ENCODE results near the gene CASZ1.

The CASZ1 gene

DNA sequence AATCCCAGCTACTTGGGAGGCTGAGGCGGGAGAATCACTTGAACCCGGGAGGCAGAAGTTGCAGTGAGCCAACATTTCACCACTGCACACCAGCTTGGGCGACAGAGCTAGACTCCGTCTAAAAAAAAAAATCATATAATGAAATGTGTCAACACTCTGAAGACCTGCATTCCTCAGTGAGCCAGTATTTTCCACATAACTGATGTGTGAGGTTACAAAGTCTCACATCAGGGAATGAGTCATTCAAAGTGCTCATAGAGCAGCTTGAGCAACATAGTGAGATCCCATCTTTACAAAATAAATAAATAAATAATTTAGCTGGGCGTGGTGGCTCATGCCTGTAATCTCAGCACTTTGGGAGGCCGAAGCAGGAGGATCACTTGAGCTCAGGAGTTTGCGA is 65.5 kb downstream of the CASZ1 start:
- FAIRE-seq, result peak; percentile 30
- DNase-seq (ENCODE audit: low spot score), result peak; percentile 75

DNA sequence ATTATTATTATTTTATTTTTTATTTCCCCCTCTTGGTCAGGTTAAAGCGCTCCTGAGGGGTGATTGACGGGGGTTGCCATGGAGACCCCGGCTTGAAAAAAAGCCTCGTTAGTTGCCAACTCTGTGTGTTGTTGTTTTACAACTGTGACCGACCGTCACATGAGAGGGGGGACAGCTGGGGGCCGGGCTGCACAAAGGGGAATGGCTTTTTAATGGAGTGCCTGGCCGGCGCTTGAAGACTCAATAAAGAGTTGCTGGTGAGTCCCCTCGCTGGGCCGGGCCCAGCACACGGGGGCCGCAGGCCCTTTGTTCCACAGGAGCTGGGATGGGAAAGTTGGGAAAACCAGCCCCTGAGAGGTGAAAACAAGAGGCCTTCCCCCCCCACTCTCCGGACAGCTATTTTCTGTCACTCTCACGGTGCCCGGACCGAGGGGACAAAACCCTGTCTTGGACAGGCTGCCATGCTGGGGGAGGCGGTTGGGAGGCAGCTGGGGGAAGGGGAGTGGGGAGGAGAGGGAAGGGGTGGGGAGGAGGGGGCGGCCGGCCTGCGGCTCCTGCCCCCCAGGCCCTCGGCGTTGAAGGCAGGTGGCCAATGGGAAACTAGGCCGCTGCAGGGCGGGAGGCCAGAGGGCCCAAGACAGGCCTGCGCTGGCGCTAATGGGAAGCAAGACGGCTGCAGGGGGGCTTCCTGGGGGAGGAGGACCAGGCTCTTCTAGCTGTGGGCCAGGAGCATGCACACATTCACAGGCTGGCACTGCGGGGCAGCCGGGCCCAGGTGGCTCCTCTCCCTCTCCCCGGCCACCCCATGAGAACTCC is 67.6 kb downstream of the CASZ1 start:
- no peak for FAIRE-seq
- no peak for DNase-seq (ENCODE audit: low spot score)

DNA sequence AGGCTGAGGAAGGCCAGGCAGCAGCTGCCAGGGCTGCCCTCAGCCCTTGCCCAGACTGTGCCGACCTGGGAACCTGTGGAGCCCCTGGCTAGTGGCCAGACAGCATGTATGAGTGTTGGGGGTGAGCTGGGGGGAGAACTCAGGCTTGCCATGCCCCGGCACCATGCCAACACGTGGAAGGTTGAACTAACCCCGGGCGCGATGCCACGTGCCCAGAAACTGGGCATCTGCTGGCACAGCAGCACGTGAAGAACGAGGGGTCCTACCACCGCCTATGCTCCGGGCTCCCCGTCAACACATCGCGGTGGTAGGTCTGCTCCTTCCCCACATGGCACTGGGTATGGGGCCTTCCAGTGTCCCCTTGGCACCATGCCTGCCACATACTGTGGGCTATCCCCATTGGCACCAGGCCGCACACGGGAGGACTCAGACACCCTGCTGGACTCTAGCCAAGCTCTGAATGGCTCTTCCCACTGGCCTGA is 68.7 kb downstream of the CASZ1 start:
- no peak for DNase-seq (ENCODE audit: low spot score)
- no peak for FAIRE-seq

DNA sequence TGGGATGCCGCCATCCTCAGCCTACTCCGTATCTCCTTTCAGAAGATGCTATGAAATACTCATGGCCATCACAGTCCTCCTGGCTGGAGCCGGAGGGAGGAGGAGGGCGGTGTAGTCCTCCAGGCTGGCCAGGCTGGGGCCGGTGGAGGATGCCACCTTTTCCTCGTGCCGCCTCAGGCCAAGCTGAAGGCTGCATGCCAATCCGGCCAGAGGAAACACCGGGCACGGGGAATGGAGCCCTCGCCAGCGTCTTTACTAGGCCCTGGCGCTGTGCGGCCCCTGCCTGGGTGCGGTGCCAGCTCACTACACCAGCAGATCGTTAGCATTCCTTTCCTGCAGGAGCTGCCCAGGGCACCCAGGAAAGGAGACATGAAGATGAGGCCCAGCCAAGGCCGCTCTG is 70.1 kb downstream of the CASZ1 start:
- DNase-seq (ENCODE audit: low spot score) (no peak), FAIRE-seq (no peak)

DNA sequence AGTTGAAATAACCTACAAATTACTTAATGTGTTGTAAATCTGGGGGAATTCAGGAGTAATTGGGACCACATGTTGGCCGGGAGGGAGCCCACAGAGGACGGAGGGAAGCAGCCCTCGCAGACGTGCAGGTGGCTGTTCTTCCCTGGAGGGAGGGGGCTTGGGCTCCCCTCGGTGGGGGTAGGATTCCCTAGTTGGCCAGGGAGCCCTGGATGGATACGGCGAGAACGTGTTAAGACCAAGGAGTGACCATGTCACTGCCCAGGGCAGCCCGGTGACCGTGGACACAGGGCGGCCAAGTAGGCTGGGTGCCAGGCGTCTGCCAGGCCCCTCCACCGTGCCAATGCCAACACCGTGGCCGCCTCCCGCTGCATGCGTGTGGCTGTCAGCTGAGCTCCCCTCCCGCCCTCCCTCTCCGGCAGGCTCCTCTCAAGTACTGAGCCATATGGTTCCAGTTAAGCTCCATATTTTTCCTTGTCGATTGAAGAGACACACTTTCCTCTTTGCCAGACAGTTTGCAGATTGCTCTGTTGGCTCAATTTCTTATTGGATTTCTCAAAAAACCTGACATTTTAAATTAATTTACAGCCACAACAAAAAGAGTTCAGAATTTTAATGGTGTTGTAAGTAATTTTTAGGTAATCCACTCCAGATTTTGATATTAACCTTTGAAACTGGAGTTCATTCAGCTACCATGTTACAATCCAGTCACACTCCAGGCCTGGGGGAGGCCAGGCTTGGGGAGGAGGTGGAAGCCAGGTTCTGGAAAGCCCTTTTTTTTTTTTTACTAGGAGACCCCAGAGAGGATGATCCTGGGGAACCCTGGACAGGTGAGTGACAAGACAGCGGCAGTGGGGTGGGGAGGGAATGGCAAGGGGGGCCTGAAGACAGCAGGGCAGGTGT is 71.2 kb downstream of the CASZ1 start:
- no peak for FAIRE-seq
- no peak for DNase-seq (ENCODE audit: low spot score)

DNA sequence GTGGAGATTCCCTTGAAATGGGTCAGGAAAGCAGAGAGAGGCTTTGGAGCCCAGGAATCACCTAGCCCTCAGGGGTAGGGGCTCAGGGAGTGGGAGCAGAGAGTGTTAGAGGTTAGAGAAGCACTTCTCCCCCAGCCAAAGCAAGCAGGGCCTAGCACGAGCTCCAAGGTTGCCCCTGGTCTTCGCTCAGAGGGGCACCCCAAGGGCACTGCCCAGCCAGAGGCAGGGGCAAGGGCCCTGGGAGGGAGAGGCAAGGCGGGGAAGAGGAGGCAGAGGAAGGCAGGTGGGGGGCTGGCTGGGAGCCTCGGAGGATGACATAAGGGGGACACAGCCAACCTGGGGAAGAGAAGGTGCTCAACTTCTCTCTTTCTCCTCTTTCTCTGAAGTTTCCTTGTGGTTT is 71.9 kb downstream of the CASZ1 start:
- DNase-seq (ENCODE audit: low spot score), result no peak
- no peak for FAIRE-seq

DNA sequence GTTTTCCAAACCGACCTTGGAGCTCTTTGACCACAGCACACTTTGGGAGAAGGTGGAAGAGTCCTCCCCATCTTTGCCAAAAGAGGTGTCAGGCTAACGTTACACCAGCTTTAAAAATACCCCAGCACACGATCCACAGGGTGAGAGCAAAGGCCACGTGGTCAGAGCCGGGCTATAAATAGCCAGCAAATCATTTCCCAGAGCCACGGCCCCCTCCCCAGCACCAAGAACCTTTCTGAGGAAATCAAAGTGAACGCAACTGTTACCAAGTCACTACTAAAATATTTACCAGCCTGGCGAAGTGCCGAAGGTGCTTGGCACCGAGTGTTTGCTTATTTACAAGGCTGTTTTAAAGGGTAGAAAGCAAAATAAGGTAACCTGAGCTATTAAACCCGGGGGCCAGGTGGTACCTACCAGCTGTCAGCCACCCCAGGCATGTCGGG is 72.4 kb downstream of the CASZ1 start:
- DNase-seq (ENCODE audit: low spot score), result peak; percentile 25
- FAIRE-seq, result no peak

DNA sequence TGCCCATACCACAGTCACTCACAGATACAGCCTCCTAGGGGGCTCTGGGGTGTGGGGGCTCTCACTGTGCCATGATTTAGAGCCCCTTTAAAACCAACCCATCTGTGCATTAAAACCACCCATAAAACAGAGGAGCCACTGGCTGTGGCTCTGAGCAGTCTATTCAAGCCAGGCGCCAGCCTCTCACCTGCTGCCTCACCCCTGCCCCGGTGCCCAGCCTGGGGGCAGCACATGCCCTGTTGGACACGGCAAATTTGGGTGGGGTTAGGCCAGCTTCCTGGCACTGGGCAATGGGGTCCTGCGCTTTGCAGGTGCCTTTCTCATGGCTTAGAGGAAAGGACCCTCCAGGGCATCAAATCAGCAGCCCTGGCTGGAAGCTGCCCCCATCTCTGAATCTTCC is 73.1 kb downstream of the CASZ1 start:
- no peak for FAIRE-seq
- no peak for DNase-seq (ENCODE audit: low spot score)

DNA sequence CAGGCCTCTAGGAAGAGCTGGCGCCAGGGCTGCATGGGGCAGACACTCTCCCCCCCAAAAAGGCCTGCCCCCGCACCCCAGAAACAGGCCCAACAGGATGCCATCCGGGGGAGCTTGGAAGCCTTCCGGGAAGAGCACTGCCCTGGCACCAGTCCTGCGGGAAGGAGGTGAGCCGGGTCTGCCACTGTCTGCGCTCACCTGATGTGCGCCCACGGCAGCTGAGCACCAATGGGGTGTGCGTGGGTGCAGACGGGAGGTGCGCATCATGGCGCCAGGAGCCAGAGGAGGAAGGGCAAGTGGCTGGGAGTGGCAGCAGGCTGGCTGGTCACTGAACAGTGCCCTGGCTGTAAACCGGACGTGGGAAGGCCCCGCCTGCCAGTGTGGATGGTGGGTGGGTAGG is 73.6 kb downstream of the CASZ1 start:
- no peak for DNase-seq (ENCODE audit: low spot score)
- no peak for FAIRE-seq

DNA sequence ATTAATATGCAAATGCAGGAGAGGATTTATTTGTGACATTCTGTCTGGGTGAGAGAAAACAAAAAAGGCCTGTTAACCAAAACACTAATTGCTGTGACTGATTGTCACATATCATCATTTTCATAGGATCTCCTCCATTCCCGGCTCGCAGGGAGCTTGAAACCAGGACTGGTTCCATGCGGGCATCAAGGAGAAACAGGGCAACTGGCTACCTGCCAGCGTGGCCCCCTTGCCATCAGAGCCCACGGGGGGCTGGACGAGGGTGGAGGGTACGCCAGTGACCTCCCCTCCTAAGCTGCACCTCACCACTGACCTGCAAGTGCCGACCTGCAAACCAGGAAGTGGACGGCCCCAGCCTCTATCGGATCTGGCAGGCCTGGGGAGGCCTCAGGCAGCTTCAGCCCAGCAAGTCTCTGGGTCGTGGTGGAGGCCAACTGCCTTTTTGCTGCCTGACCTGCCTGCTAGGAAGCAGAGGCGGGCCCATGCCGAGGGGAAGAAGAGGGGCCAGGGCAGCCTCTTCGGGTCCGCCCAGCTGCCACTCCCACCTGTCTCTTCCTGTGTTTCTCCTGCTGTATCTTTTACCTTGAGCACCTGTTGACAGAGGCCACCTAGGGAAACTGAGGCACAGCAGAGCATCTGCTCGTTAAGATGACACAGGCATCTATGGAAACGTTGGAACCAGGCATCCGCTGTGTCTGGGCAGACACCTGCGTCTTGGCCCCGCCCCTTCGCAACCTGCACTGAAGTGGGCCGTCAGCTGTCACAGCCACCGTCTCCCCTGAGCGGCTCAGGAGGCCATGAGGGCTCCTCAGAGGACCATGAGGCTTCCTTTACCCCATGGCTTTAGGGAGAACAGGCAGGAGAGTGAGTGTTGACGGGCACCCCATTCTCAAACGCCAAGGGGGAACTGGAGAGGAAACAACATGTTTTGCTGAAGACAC is 74.8 kb downstream of the CASZ1 start:
- FAIRE-seq (no peak), DNase-seq (ENCODE audit: low spot score) (no peak)

DNA sequence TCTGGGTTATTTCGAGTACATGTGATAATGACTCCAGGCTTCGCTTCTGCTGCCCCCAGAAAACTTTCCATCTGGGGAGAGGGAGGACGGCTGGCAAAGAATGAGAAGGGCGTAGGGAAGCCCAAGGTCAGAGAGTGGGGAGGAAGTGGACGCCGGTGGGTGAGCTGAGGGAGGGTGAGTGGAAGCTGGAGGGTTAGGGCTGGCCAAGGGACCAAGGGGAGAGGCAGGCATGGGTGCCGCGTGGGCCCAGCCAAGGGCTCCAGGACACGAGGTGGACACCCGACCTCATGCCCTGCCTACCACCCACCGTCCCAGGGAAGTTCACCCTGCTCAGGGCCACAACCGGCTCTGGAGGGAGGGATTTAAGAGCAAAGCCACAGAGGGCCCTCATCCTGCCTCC is 75.8 kb downstream of the CASZ1 start:
- FAIRE-seq, result no peak
- DNase-seq (ENCODE audit: low spot score), result no peak

DNA sequence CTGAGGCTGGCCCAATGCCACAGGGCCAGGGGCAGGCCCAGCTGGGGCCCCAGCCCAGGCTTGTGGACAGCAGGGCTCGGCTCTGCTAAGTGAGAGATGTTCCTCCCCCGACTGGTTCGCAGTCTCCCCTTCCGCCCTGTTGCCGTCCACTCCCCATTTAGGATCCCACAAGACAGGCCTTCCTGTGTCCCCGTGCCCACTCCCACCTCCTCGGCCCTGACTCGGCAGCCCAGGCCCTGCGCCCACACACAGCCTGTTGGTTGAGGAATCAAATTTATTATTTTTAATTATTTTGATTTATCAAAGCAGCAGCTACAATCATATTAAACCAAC is 78.4 kb downstream of the CASZ1 start:
- DNase-seq (ENCODE audit: low spot score), result no peak
- FAIRE-seq, result no peak

DNA sequence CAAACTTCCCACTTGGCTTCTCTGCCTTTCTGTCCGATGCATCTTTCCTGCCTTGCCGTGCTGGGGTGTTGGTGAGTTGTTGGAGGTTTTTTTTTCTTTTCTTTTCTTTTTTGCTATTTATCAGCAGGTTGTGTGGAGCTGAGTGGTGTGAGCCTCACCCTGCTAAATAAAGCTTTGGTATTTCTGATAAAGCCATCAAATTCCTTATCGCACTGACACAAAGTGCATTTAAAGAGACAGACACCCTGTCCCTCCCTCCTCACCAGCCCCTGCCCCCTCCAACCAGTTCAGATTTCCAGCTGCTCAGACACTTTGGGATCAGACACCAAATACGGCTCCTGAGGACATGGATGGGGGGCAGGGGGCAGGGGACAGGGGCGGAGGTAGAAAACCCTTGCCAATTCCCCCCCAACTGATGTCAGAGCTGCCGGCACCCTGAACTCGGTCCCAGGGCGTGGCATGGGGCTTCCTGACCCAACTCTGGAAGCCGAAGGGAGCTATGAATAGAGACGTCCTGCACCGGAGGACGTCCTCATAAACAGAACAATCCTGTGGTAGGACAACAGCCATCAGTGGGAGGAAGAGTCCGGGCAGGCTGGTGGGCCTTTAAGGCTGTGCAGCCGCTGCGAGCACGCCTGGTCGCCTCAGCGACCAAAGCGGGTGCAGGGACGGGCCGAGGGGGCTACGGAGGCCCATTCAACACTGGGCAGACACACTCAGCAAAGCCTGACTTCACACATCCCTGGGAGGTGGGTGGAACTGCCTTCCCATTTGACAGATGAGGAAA is 79.0 kb downstream of the CASZ1 start:
- FAIRE-seq, result no peak
- no peak for DNase-seq (ENCODE audit: low spot score)

DNA sequence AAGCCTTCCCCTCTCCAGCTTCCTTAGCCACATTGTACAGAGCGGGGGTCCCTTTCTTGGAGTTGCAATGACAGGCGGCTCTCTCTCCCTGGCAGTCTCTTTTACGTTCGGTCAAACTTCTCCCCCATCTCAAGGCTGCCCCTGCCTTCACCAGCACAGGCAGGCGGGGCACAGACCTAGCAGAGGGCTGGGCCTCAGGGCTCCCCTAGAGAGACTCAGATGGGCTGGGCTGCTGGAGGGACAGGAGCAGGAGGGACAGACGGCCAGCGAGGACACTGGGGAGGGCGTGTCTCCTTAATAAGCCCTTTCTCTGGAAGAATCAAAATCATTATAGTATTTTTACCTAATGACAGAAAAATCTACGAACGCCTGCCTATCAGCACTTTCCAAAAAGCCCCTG is 79.6 kb downstream of the CASZ1 start:
- DNase-seq (ENCODE audit: low spot score) (no peak), FAIRE-seq (no peak)

DNA sequence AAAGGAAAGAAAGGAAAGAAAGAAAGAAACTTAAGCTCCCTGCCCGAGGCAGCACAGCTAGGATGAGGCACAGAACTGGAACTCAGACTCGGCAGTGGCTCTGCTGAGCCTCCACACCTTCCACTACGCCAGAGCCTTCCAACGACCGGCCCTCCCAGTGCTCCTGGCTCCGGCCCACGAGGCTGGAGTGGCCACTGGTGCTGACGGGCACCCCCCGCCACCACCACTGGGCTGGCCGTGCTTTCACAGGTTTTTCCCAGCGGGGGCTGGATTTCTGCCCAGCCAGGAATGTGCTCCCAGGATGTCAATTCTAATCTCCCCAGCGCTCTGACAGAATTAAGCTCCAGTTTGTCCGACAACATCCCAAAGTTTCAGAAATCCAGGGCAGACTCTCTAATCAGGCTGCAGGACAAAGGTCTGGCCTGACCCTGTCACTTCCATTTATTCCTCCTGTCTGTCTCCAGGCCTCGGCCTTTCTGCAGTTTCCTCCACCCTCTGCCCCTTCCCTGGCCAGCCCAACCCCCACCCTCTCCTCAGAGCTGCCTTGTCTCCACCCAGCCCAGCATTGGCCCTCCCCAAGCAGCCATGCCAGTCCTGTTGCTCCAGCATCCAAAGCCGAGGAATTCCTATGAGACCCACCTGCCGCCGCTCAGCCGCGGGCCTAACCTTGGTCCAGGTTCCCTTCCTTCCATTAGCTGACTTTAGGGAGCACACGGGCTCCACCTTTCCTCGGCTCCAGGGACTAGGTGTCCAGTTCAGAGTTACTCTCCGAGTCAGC is 81.9 kb downstream of the CASZ1 start:
- FAIRE-seq (no peak), DNase-seq (ENCODE audit: low spot score) (no peak)

DNA sequence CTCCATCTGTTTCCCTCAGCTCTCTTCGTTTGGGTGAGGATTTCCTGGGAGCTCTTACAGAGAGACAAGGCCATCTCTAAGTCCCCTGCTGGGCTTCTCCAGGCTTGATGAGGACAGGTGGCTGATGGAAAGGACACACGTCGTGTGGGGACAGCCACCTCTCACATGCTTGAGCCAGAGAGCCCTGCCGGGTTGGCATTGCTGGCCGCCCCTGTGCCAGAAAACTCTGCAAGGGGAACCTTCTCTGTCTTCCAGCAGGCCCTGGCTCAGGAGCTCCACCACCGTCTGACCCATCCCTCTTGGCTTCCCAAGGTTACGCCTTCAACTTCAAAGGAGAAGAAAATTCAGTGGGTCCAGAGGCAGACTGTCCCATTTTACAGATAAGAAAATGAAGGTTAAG is 82.8 kb downstream of the CASZ1 start:
- no peak for DNase-seq (ENCODE audit: low spot score)
- FAIRE-seq, result no peak

DNA sequence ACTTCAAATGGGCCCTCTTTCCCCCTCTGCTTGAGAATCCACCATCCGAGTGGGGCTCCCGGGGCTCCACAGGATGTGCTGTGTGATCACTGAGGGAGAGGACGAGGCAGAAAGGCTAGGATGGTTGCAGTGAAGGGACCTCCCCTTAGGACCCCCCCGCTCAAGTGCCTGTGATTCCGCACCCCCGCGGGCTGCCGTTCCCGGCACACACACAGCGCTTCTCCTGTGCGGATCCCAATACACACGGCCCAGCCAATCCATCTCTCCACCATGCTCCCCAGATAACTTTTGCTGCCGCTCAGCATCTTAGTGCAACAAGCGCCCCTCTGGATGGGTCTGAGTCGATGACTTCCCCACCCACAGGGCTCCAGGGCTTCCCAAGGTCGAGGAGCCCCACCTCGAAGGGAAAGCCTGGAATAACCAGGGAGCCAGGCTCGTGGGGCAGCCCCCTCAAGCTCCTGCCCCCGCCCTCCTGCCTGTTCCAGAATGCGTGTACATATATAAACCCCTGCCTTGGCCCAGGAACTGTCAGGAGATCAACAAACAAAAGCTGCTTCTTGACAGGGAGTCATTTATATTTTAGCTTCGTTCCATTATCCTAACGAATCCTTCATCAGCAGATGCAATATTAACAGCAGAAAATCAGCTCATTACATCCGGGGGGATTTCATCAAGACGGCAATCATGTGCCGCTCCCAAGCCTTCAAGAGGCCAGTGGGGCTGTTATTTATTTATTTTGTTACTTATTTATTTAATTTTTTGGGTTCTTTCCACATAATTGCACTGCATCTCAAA is 83.7 kb downstream of the CASZ1 start:
- no peak for FAIRE-seq
- DNase-seq (ENCODE audit: low spot score), result no peak

DNA sequence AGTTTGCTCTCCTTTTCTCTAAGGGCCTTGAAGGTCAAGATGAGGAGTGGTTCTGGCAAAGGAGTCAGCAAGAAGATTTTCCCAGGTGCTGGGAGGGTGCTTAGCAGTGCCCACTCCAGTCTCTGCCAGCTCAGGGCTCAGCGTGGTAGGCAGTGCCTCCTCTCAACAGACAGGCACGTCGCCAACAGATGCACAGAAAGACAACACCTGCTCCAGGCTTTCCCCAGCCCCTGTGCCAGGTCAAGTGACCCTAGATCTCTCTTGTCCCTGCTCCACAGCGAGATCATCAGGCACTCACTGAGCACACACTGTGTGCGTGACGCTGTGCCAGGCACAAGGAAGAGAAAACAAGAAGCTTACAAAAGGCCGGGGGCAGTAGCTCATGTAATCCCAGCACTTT is 86.0 kb downstream of the CASZ1 start:
- DNase-seq (ENCODE audit: low spot score) (no peak), FAIRE-seq (no peak)

DNA sequence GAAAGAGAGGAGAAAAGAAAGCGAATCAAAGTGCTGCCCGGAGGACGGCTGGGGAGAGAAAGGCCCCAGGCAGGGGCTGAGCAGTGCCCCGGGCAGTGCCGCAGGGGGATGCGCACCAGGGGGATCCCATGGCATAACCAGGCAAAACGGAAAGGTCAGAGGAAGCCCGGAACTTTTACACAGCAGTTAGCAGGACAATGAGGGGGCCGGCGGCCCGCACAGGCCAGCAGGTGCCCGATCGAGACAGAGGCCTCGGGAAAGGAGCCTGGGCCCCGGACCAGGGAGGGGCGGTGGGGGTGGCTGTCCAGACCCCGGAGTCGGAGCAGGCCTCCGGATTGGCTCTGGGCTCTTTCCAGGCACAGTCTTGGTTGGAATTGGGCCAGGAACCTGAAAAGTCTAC is 86.8 kb downstream of the CASZ1 start:
- FAIRE-seq, result no peak
- DNase-seq (ENCODE audit: low spot score), result no peak

Measured in RCC 7860 (cell line).